Measurements from ENCODE around the gene RHOXF2.
"Not testable (repeated sequence)": the region's sequence is repeated elsewhere in the genome, so short reads cannot be mapped to it uniquely, and the experiment has no call there.

DNA sequence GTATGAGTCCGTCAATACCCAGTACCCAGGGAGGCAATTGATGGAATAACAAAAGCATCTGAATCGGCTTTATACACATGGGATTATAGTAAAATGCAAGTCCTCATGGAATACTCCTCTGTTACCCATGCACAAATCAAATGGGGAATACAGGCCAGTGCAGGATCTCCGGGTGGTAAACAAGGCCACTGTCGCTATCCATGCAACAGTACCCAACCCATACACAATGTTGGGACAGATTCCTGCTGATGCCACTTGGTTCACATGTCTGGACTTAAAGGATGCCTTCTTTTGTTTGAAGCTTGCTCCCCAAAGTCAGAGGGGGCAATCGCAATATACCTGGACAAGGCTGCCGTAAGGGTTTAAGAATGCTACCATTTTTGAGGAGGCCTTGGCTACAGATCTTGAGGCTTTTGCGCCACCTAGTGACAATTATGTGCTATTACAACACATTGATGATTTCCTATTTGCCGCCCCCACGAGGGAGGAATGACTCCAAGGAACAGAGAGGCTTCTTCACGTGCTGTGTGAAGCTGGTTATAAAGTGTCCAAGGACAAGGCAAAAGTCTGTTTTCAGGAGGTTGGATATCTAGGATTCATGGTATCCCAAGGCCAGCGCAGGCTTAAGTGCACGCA lies 8.2 kb upstream of the RHOXF2 start:
- TF ChIP-seq, protein P1, sequence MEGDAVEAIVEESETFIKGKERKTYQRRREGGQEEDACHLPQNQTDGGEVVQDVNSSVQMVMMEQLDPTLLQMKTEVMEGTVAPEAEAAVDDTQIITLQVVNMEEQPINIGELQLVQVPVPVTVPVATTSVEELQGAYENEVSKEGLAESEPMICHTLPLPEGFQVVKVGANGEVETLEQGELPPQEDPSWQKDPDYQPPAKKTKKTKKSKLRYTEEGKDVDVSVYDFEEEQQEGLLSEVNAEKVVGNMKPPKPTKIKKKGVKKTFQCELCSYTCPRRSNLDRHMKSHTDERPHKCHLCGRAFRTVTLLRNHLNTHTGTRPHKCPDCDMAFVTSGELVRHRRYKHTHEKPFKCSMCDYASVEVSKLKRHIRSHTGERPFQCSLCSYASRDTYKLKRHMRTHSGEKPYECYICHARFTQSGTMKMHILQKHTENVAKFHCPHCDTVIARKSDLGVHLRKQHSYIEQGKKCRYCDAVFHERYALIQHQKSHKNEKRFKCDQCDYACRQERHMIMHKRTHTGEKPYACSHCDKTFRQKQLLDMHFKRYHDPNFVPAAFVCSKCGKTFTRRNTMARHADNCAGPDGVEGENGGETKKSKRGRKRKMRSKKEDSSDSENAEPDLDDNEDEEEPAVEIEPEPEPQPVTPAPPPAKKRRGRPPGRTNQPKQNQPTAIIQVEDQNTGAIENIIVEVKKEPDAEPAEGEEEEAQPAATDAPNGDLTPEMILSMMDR (optimal IDR thresholded peaks at IDR 0.05 in 1 of 3, IDR thresholded peaks at IDR 0.05 in 1 of 3, conservative IDR thresholded peaks at IDR 0.05 in 1 of 3; ENCODE audit: extremely low read depth in 1 of 3, insufficient read depth in 2 of 3, low read length in 3 of 3), result not testable (repeated sequence)
- not testable (repeated sequence) for TF ChIP-seq EZH2 (IDR thresholded peaks at IDR 0.05; ENCODE audit: low read length)
